ENCODE measurements around the gene WFS1.

WFS1 gene

GRCh38 chr4:6279582-6280289 lies 10.1 kb downstream of the WFS1 start:
- no peak for DNase-seq (ENCODE audit: low read depth in 2 of 2)

GRCh38 chr4:6280365-6280996 lies 10.8 kb downstream of the WFS1 start:
- no peak for DNase-seq (ENCODE audit: low read depth in 2 of 2)

GRCh38 chr4:6281436-6282313 lies 12.0 kb downstream of the WFS1 start:
- DNase-seq (ENCODE audit: low read depth in 2 of 2) = no peak

- DNase-seq (ENCODE audit: low read depth in 2 of 2) = no peak
Measured at GRCh38 chr4:6282314-6282771, 12.7 kb downstream of the WFS1 start.

GRCh38 chr4:6283282-6283681 lies 13.6 kb downstream of the WFS1 start:
- DNase-seq (ENCODE audit: low read depth in 2 of 2) = no peak

- no peak for DNase-seq (ENCODE audit: low read depth in 2 of 2)
Measured at GRCh38 chr4:6287017-6287788, 17.6 kb downstream of the WFS1 start.

GRCh38 chr4:6288342-6288741 lies 18.7 kb downstream of the WFS1 start:
- no peak for DNase-seq (ENCODE audit: low read depth in 2 of 2)

- no peak for DNase-seq (ENCODE audit: low read depth in 2 of 2)
Measured at GRCh38 chr4:6288871-6289270, 19.2 kb downstream of the WFS1 start.

- no peak for DNase-seq (ENCODE audit: low read depth in 2 of 2)
Measured at GRCh38 chr4:6290256-6290655, 20.6 kb downstream of the WFS1 start.

GRCh38 chr4:6290769-6291547 lies 21.3 kb downstream of the WFS1 start:
- DNase-seq (ENCODE audit: low read depth in 2 of 2) = no peak

- no peak for DNase-seq (ENCODE audit: low read depth in 2 of 2)
Measured at GRCh38 chr4:6291784-6292297, 22.2 kb downstream of the WFS1 start.

GRCh38 chr4:6292376-6293096 lies 22.9 kb downstream of the WFS1 start:
- DNase-seq (ENCODE audit: low read depth in 2 of 2) = no peak

GRCh38 chr4:6293097-6293445 lies 23.4 kb downstream of the WFS1 start:
- no peak for DNase-seq (ENCODE audit: low read depth in 2 of 2)

- no peak for DNase-seq (ENCODE audit: low read depth in 2 of 2)
Measured at GRCh38 chr4:6293661-6294060, 24.0 kb downstream of the WFS1 start.

GRCh38 chr4:6294705-6295421 lies 25.2 kb downstream of the WFS1 start:
- no peak for DNase-seq (ENCODE audit: low read depth in 2 of 2)

- no peak for DNase-seq (ENCODE audit: low read depth in 2 of 2)
Measured at GRCh38 chr4:6295495-6295894, 25.8 kb downstream of the WFS1 start.

- DNase-seq (ENCODE audit: low read depth in 2 of 2) = no peak
Measured at GRCh38 chr4:6296026-6296425, 26.4 kb downstream of the WFS1 start.

GRCh38 chr4:6297266-6297815 lies 27.7 kb downstream of the WFS1 start:
- no peak for DNase-seq (ENCODE audit: low read depth in 2 of 2)

GRCh38 chr4:6298035-6298434 lies 28.4 kb downstream of the WFS1 start:
- DNase-seq (ENCODE audit: low read depth in 2 of 2) = no peak

Measured in stimulated activated CD8-positive, alpha-beta memory T cell treated with anti-CD3 and anti-CD28 coated beads, Interleukin-7, amount 100 ng/mL, for 4 hours (primary cell).